ENCODE results near the gene KRIT1. TPM values are rescaled to one million over a fixed set of nuclear protein-coding genes. Genes with fewer than 3 reads are reported as not detected.

KRIT1 gene
- total and polyA plus RNA-seq, 5 donors from 2014 or later = 14.4 to 47.4 (median 18.7) TPM

GRCh38 chr7:92150450-92151017 is 95.2 kb downstream of the KRIT1 start:
- Histone ChIP-seq H3K27ac (ENCODE audit: insufficient read depth, low read length, poor library complexity, severe bottlenecking) (no peak overlapping the region), H3K36me3 (ENCODE audit: control insufficient read depth, insufficient read depth, low read length) (no peaks in the 10 kb centered on the region), H3K4me1 (ENCODE audit: control insufficient read depth, insufficient read depth, low read length, poor library complexity, severe bottlenecking) (no peaks in the 10 kb centered on the region), H3K4me3 (ENCODE audit: low read depth, low read length) (no peak overlapping the region), H3K9me3 (ENCODE audit: control insufficient read depth in 2 of 2, low read length in 2 of 2) (no peaks in the 10 kb centered on the region), H3K27me3 (ENCODE audit: control insufficient read depth, insufficient read depth, low read length) (no peaks in the 10 kb centered on the region)
- no peaks in the 10 kb centered on the region for H3K36me3 Mint-ChIP-seq
- no peaks in the 10 kb centered on the region for H3K4me1 Mint-ChIP-seq
- DNase-seq = no peak
- no peak overlapping the region for H3K27ac Mint-ChIP-seq
- H3K27me3 Mint-ChIP-seq = peaks cover 5% of the 10 kb centered on the region
- H3K4me3 Mint-ChIP-seq = no peak overlapping the region
- ATAC-seq (ENCODE audit: low read depth in 2 of 2) = no peak
- no peaks in the 10 kb centered on the region for H3K9me3 Mint-ChIP-seq

DNA sequence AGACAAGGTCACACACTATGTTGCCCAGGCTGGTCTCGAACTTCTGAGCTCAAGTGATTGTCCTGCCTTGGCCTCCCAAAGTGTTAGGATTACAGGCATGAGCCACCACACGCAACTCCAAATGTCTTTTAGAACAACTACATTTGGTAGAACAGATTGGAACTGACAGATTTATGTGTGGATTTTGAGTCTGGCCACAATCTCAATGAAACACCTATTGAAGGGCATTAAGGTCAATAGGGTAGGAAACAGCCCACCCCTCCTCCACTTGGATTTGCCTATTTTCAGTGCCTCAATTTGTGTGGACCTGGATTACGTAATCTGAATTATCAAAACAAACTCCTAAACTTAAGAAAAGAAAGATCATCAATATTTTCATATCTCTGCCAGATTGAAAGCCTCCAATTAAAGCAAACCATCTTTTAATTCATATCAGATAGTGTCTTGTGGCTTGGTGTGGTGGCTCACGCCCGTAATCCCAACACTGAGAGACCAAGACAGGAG is 95.9 kb downstream of the KRIT1 start:
- H3K4me3 ChIP-seq (ENCODE audit: low read depth, low read length) = no peak overlapping the region
- H3K4me1 ChIP-seq (ENCODE audit: control insufficient read depth, insufficient read depth, low read length, poor library complexity, severe bottlenecking) = no peaks in the 10 kb centered on the region
- Mint-ChIP-seq H3K4me1 (no peaks in the 10 kb centered on the region), H3K36me3 (no peaks in the 10 kb centered on the region), H3K27me3 (peaks cover 5% of the 10 kb centered on the region), H3K27ac (no peak overlapping the region), H3K4me3 (no peak overlapping the region), H3K9me3 (peaks cover 0 to under 1% (median 0%) of the 10 kb centered on the region in 7 donors)
- DNase-seq = no peak
- no peak for ATAC-seq (ENCODE audit: low read depth in 2 of 2)
- no peaks in the 10 kb centered on the region for H3K27me3 ChIP-seq (ENCODE audit: control insufficient read depth, insufficient read depth, low read length)
- no peak overlapping the region for H3K27ac ChIP-seq (ENCODE audit: insufficient read depth, low read length, poor library complexity, severe bottlenecking)
- H3K36me3 ChIP-seq (ENCODE audit: control insufficient read depth, insufficient read depth, low read length) = no peaks in the 10 kb centered on the region
- no peaks in the 10 kb centered on the region for H3K9me3 ChIP-seq (ENCODE audit: control insufficient read depth in 2 of 2, low read length in 2 of 2)

Other genes with a start within 250 kb of the KRIT1 start
- 29.0 TPM for gene CYP51A1, start 111.4 kb downstream of the KRIT1 start, total RNA-seq
- gene CYP51A1, start 111.4 kb downstream of the KRIT1 start, polyA plus RNA-seq = 10 to 100 TPM; 11.2 to 15.7 (median 14.7) TPM
- gene LRRD1, start 66.8 kb downstream of the KRIT1 start, total RNA-seq = 0.44 TPM
- gene LRRD1, start 66.8 kb downstream of the KRIT1 start, polyA plus RNA-seq = under 1 TPM in 1 of 4 donors, not detected in 3; 0.12 TPM
- 74.1 TPM for gene ANKIB1, start 60 bp upstream of the KRIT1 start, total RNA-seq
- 10 to 100 TPM in 2 of 4 donors, 1 to 10 TPM in 2; 6.5 to 13.3 (median 9.8) TPM for gene ANKIB1, start 60 bp upstream of the KRIT1 start, polyA plus RNA-seq
- 17.8 TPM for gene GATAD1, start 201.6 kb upstream of the KRIT1 start, total RNA-seq
- 1 to 10 TPM; 5.9 to 7.9 (median 6.6) TPM for gene GATAD1, start 201.6 kb upstream of the KRIT1 start, polyA plus RNA-seq
- not detected for gene ERVW-1, start 232.0 kb upstream of the KRIT1 start, total RNA-seq
- gene ERVW-1, start 232.0 kb upstream of the KRIT1 start, polyA plus RNA-seq = not detected